Measurements from ENCODE around the gene SPATA6. TPM values are rescaled to one million over a fixed set of nuclear protein-coding genes. Genes with fewer than 3 reads are reported as not detected.

The SPATA6 gene
- polyA plus RNA-seq, 1 donor: 8.2 TPM

- Histone ChIP-seq H3K4me1 (ENCODE audit: control insufficient read depth, insufficient read depth, low read length) (no peaks in the 10 kb centered on the region), H3K27me3 (ENCODE audit: control insufficient read depth, insufficient read depth, low read length) (no peaks in the 10 kb centered on the region), H3K4me3 (ENCODE audit: low read length) (no peak overlapping the region), H3K9me3 (ENCODE audit: control insufficient read depth, low read depth, low read length) (peaks cover 6% of the 10 kb centered on the region), H3K27ac (ENCODE audit: low read length) (no peak overlapping the region), H3K36me3 (ENCODE audit: control insufficient read depth, insufficient read depth, low read length) (no peaks in the 10 kb centered on the region)
- WGBS (ENCODE audit: insufficient coverage, low lambda C conversion rate): 76% methylated on average over 2 of the region's 2 CpGs
- no peak for DNase-seq
Observed at GRCh38 chr1:48266576-48266975, 205.4 kb downstream of the SPATA6 start.

GRCh38 chr1:48263041-48263440 lies 209.0 kb downstream of the SPATA6 start:
- no peaks in the 10 kb centered on the region for H3K36me3 ChIP-seq (ENCODE audit: control insufficient read depth, insufficient read depth, low read length)
- no peak overlapping the region for H3K27ac ChIP-seq (ENCODE audit: low read length)
- no peaks in the 10 kb centered on the region for H3K27me3 ChIP-seq (ENCODE audit: control insufficient read depth, insufficient read depth, low read length)
- no peak overlapping the region for H3K4me3 ChIP-seq (ENCODE audit: low read length)
- WGBS (ENCODE audit: insufficient coverage, low lambda C conversion rate): 40% methylated on average over 1 of the region's 1 CpG
- peaks cover 6% of the 10 kb centered on the region for H3K9me3 ChIP-seq (ENCODE audit: control insufficient read depth, low read depth, low read length)
- no peaks in the 10 kb centered on the region for H3K4me1 ChIP-seq (ENCODE audit: control insufficient read depth, insufficient read depth, low read length)
- DNase-seq: no peak

GRCh38 chr1:48261881-48262400 lies 210.1 kb downstream of the SPATA6 start:
- no peaks in the 10 kb centered on the region for H3K27me3 ChIP-seq (ENCODE audit: control insufficient read depth, insufficient read depth, low read length)
- no peak overlapping the region for H3K4me3 ChIP-seq (ENCODE audit: low read length)
- H3K36me3 ChIP-seq (ENCODE audit: control insufficient read depth, insufficient read depth, low read length): no peaks in the 10 kb centered on the region
- H3K9me3 ChIP-seq (ENCODE audit: control insufficient read depth, low read depth, low read length): no peaks in the 10 kb centered on the region
- H3K4me1 ChIP-seq (ENCODE audit: control insufficient read depth, insufficient read depth, low read length): no peaks in the 10 kb centered on the region
- no peak for DNase-seq
- H3K27ac ChIP-seq (ENCODE audit: low read length): no peak overlapping the region

GRCh38 chr1:48258106-48258505 lies 213.9 kb downstream of the SPATA6 start:
- Histone ChIP-seq H3K4me1 (ENCODE audit: control insufficient read depth, insufficient read depth, low read length) (peaks cover 8% of the 10 kb centered on the region), H3K27ac (ENCODE audit: low read length) (no peak overlapping the region), H3K27me3 (ENCODE audit: control insufficient read depth, insufficient read depth, low read length) (no peaks in the 10 kb centered on the region), H3K9me3 (ENCODE audit: control insufficient read depth, low read depth, low read length) (no peaks in the 10 kb centered on the region), H3K4me3 (ENCODE audit: low read length) (no peak overlapping the region), H3K36me3 (ENCODE audit: control insufficient read depth, insufficient read depth, low read length) (no peaks in the 10 kb centered on the region)
- WGBS (ENCODE audit: insufficient coverage, low lambda C conversion rate): no CpG with 5 or more reads among the region's 1 CpG
- DNase-seq: no peak

- WGBS (ENCODE audit: insufficient coverage, low lambda C conversion rate): 0% methylated on average over 1 of the region's 1 CpG
- DNase-seq: peak; percentile 40 to 65
- H3K4me1 ChIP-seq (ENCODE audit: control insufficient read depth, insufficient read depth, low read length): peaks cover 27% of the 10 kb centered on the region
Observed at GRCh38 chr1:48254254-48254653, 217.8 kb downstream of the SPATA6 start.

GRCh38 chr1:48251821-48252220 lies 220.2 kb downstream of the SPATA6 start:
- peaks cover 39% of the 10 kb centered on the region for H3K4me1 ChIP-seq (ENCODE audit: control insufficient read depth, insufficient read depth, low read length)
- H3K27me3 ChIP-seq (ENCODE audit: control insufficient read depth, insufficient read depth, low read length): no peaks in the 10 kb centered on the region
- peaks cover 19% of the 10 kb centered on the region for H3K36me3 ChIP-seq (ENCODE audit: control insufficient read depth, insufficient read depth, low read length)
- no CpG with 5 or more reads among the region's 3 CpGs for WGBS (ENCODE audit: insufficient coverage, low lambda C conversion rate)
- DNase-seq: peak; percentile 23 to 50
- no peak overlapping the region for H3K4me3 ChIP-seq (ENCODE audit: low read length)
- no peaks in the 10 kb centered on the region for H3K9me3 ChIP-seq (ENCODE audit: control insufficient read depth, low read depth, low read length)
- peak overlapping the region; percentile 75 for H3K27ac ChIP-seq (ENCODE audit: low read length)

More at GRCh38 chr1:48254254-48254653, 217.8 kb downstream of the SPATA6 start:
- Histone ChIP-seq H3K4me3 (ENCODE audit: low read length) (no peak overlapping the region), H3K27ac (ENCODE audit: low read length) (no peak overlapping the region), H3K36me3 (ENCODE audit: control insufficient read depth, insufficient read depth, low read length) (no peaks in the 10 kb centered on the region), H3K27me3 (ENCODE audit: control insufficient read depth, insufficient read depth, low read length) (no peaks in the 10 kb centered on the region), H3K9me3 (ENCODE audit: control insufficient read depth, low read depth, low read length) (no peaks in the 10 kb centered on the region)

GRCh38 chr1:48251323-48251722 lies 220.7 kb downstream of the SPATA6 start:
- Histone ChIP-seq H3K27me3 (ENCODE audit: control insufficient read depth, insufficient read depth, low read length) (no peaks in the 10 kb centered on the region), H3K36me3 (ENCODE audit: control insufficient read depth, insufficient read depth, low read length) (peaks cover 19% of the 10 kb centered on the region), H3K4me3 (ENCODE audit: low read length) (no peak overlapping the region), H3K4me1 (ENCODE audit: control insufficient read depth, insufficient read depth, low read length) (peaks cover 39% of the 10 kb centered on the region), H3K9me3 (ENCODE audit: control insufficient read depth, low read depth, low read length) (no peaks in the 10 kb centered on the region), H3K27ac (ENCODE audit: low read length) (peak overlapping the region; percentile 75)
- no CpG with 5 or more reads among the region's 2 CpGs for WGBS (ENCODE audit: insufficient coverage, low lambda C conversion rate)
- no peak for DNase-seq

GRCh38 chr1:48250572-48250971 lies 221.4 kb downstream of the SPATA6 start:
- Histone ChIP-seq H3K9me3 (ENCODE audit: control insufficient read depth, low read depth, low read length) (no peaks in the 10 kb centered on the region), H3K4me3 (ENCODE audit: low read length) (no peak overlapping the region), H3K27ac (ENCODE audit: low read length) (peak overlapping the region; percentile 75), H3K36me3 (ENCODE audit: control insufficient read depth, insufficient read depth, low read length) (peaks cover 20% of the 10 kb centered on the region), H3K27me3 (ENCODE audit: control insufficient read depth, insufficient read depth, low read length) (no peaks in the 10 kb centered on the region), H3K4me1 (ENCODE audit: control insufficient read depth, insufficient read depth, low read length) (peaks cover 39% of the 10 kb centered on the region)
- no CpG with 5 or more reads among the region's 3 CpGs for WGBS (ENCODE audit: insufficient coverage, low lambda C conversion rate)
- DNase-seq: peak; percentile 77 to 91

- no peak overlapping the region for H3K27ac ChIP-seq (ENCODE audit: low read length)
- no peak for DNase-seq
Observed at GRCh38 chr1:48249868-48250267, 222.1 kb downstream of the SPATA6 start.

GRCh38 chr1:48248356-48248755 lies 223.6 kb downstream of the SPATA6 start:
- peak in 1 of 2 donors; percentile 70 for DNase-seq
- no peaks in the 10 kb centered on the region for H3K27me3 ChIP-seq (ENCODE audit: control insufficient read depth, insufficient read depth, low read length)
- no peak overlapping the region for H3K27ac ChIP-seq (ENCODE audit: low read length)
- no peak overlapping the region for H3K4me3 ChIP-seq (ENCODE audit: low read length)
- peaks cover 33% of the 10 kb centered on the region for H3K4me1 ChIP-seq (ENCODE audit: control insufficient read depth, insufficient read depth, low read length)
- peaks cover 30% of the 10 kb centered on the region for H3K36me3 ChIP-seq (ENCODE audit: control insufficient read depth, insufficient read depth, low read length)
- no CpG with 5 or more reads among the region's 4 CpGs for WGBS (ENCODE audit: insufficient coverage, low lambda C conversion rate)
- H3K9me3 ChIP-seq (ENCODE audit: control insufficient read depth, low read depth, low read length): no peaks in the 10 kb centered on the region

More at GRCh38 chr1:48249868-48250267, 222.1 kb downstream of the SPATA6 start:
- Histone ChIP-seq H3K4me1 (ENCODE audit: control insufficient read depth, insufficient read depth, low read length) (peaks cover 38% of the 10 kb centered on the region), H3K4me3 (ENCODE audit: low read length) (no peak overlapping the region), H3K36me3 (ENCODE audit: control insufficient read depth, insufficient read depth, low read length) (peaks cover 25% of the 10 kb centered on the region), H3K27me3 (ENCODE audit: control insufficient read depth, insufficient read depth, low read length) (no peaks in the 10 kb centered on the region), H3K9me3 (ENCODE audit: control insufficient read depth, low read depth, low read length) (no peaks in the 10 kb centered on the region)
- no CpG with 5 or more reads among the region's 3 CpGs for WGBS (ENCODE audit: insufficient coverage, low lambda C conversion rate)

GRCh38 chr1:48246727-48247126 lies 225.3 kb downstream of the SPATA6 start:
- Histone ChIP-seq H3K36me3 (ENCODE audit: control insufficient read depth, insufficient read depth, low read length) (peaks cover 40% of the 10 kb centered on the region), H3K27ac (ENCODE audit: low read length) (no peak overlapping the region), H3K4me1 (ENCODE audit: control insufficient read depth, insufficient read depth, low read length) (peaks cover 33% of the 10 kb centered on the region), H3K9me3 (ENCODE audit: control insufficient read depth, low read depth, low read length) (no peaks in the 10 kb centered on the region), H3K4me3 (ENCODE audit: low read length) (no peak overlapping the region), H3K27me3 (ENCODE audit: control insufficient read depth, insufficient read depth, low read length) (no peaks in the 10 kb centered on the region)
- peak in 1 of 2 donors; percentile 39 for DNase-seq
- no CpG with 5 or more reads among the region's 1 CpG for WGBS (ENCODE audit: insufficient coverage, low lambda C conversion rate)

Data from large intestine (tissue), 3 donors.